ENCODE data around the gene MSH5. TPM values are rescaled to one million over a fixed set of nuclear protein-coding genes. Genes with fewer than 3 reads are reported as not detected.

Gene MSH5
- total RNA-seq, 1 experiment from 2014 or later = 58.4 TPM

DNA sequence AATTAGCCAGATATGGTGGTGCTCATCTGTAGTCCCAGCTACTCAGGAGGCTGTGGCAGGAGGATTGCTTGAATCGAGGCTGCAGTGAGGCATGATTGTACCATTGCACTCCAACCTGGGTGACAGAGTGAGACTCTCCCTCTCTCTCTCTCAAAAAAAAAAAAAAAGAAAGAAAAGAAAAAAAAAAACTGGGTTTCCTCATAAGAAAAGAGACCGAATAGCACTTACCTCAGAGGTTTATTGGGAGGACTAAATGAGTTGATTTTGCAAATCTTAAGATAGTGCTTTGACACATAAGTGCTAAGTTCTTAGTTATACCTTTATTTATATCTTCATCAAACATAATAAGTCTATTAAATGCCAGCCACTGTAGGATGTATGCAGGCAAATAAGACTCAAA is 31.1 kb downstream of the MSH5 start:
- no peaks in the 10 kb centered on the region for H3K36me3 ChIP-seq (ENCODE audit: insufficient read depth, low read length)
- H3K9me3 ChIP-seq (ENCODE audit: low read length) = no peaks in the 10 kb centered on the region
- H3K9me2 ChIP-seq (replicated peaks; ENCODE audit: insufficient read depth, low read length) = no peaks in the 10 kb centered on the region
- no peak overlapping the region for H2AFZ ChIP-seq (ENCODE audit: low read length)
- H3K79me2 ChIP-seq (ENCODE audit: low read length) = no peaks in the 10 kb centered on the region
- no peaks in the 10 kb centered on the region for H4K20me1 ChIP-seq (ENCODE audit: insufficient read depth, low read depth, low read length)
- H3K27ac ChIP-seq (ENCODE audit: low read length) = no peak overlapping the region
- no peaks in the 10 kb centered on the region for H3K4me1 ChIP-seq (ENCODE audit: low read length)
- no peak overlapping the region for H3K4me2 ChIP-seq (ENCODE audit: low read depth, low read length, poor library complexity, severe bottlenecking)
- H3K27me3 ChIP-seq (ENCODE audit: low read length) = no peaks in the 10 kb centered on the region
- H3K9ac ChIP-seq (ENCODE audit: low read length) = no peak overlapping the region
- no peak for DNase-seq
- H3K4me3 ChIP-seq (ENCODE audit: low read length) = no peak overlapping the region

DNA sequence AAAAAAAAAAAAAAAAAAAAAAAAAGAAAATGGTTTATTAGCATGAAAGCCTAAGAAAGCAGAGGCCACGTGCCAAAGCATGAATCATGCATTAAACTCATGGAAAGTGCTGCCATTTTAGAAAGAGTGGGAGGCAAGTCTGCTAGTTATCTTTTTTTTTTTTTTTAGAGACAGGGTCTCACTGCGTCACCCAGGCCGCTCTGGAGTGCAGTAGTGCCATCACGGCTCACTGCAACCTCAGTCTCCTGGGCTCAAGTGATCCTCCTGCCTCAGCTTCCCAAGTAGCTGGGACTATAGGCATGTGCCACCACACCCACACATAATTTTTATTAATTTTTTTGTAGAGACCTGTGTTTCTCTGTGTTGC is 32.2 kb downstream of the MSH5 start:
- Histone ChIP-seq H3K9ac (ENCODE audit: low read length) (no peak overlapping the region), H4K20me1 (ENCODE audit: insufficient read depth, low read depth, low read length) (no peaks in the 10 kb centered on the region), H3K27me3 (ENCODE audit: low read length) (no peaks in the 10 kb centered on the region), H2AFZ (ENCODE audit: low read length) (no peak overlapping the region), H3K9me2 (replicated peaks; ENCODE audit: insufficient read depth, low read length) (no peaks in the 10 kb centered on the region), H3K4me3 (ENCODE audit: low read length) (no peak overlapping the region), H3K4me1 (ENCODE audit: low read length) (peaks cover 3% of the 10 kb centered on the region), H3K9me3 (ENCODE audit: low read length) (no peaks in the 10 kb centered on the region), H3K79me2 (ENCODE audit: low read length) (no peaks in the 10 kb centered on the region), H3K4me2 (ENCODE audit: low read depth, low read length, poor library complexity, severe bottlenecking) (no peak overlapping the region), H3K27ac (ENCODE audit: low read length) (no peak overlapping the region), H3K36me3 (ENCODE audit: insufficient read depth, low read length) (no peaks in the 10 kb centered on the region)
- DNase-seq = no peak

DNA sequence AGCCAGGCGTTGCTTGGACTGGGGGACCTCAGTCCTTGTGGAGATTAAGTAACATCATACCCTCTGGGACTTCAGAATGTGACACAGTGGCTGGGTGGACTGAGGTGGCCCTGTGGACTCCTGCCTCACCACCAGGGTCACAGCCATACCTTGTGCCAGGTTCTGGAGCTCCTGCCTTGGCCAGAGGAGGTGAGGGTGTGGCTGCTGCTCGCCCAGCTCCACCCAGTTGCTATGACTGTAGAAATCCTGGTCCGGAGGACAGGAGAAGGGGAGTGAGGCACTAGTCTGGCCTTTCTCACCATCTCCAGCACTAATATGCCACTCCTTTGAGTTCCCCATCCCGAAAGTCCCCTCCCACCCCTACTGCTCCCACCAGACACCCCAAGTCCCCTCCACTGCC is 35.4 kb downstream of the MSH5 start:
- H3K27me3 ChIP-seq (ENCODE audit: low read length) = no peaks in the 10 kb centered on the region
- DNase-seq = no peak
- no peak overlapping the region for H3K4me3 ChIP-seq (ENCODE audit: low read length)
- H3K4me2 ChIP-seq (ENCODE audit: low read depth, low read length, poor library complexity, severe bottlenecking) = no peak overlapping the region
- H4K20me1 ChIP-seq (ENCODE audit: insufficient read depth, low read depth, low read length) = no peaks in the 10 kb centered on the region
- no peaks in the 10 kb centered on the region for H3K9me2 ChIP-seq (replicated peaks; ENCODE audit: insufficient read depth, low read length)
- H3K4me1 ChIP-seq (ENCODE audit: low read length) = peaks cover 14% of the 10 kb centered on the region
- no peak overlapping the region for H3K27ac ChIP-seq (ENCODE audit: low read length)
- H3K9me3 ChIP-seq (ENCODE audit: low read length) = no peaks in the 10 kb centered on the region
- H3K79me2 ChIP-seq (ENCODE audit: low read length) = no peaks in the 10 kb centered on the region
- no peak overlapping the region for H2AFZ ChIP-seq (ENCODE audit: low read length)
- H3K36me3 ChIP-seq (ENCODE audit: insufficient read depth, low read length) = no peaks in the 10 kb centered on the region
- H3K9ac ChIP-seq (ENCODE audit: low read length) = no peak overlapping the region

DNA sequence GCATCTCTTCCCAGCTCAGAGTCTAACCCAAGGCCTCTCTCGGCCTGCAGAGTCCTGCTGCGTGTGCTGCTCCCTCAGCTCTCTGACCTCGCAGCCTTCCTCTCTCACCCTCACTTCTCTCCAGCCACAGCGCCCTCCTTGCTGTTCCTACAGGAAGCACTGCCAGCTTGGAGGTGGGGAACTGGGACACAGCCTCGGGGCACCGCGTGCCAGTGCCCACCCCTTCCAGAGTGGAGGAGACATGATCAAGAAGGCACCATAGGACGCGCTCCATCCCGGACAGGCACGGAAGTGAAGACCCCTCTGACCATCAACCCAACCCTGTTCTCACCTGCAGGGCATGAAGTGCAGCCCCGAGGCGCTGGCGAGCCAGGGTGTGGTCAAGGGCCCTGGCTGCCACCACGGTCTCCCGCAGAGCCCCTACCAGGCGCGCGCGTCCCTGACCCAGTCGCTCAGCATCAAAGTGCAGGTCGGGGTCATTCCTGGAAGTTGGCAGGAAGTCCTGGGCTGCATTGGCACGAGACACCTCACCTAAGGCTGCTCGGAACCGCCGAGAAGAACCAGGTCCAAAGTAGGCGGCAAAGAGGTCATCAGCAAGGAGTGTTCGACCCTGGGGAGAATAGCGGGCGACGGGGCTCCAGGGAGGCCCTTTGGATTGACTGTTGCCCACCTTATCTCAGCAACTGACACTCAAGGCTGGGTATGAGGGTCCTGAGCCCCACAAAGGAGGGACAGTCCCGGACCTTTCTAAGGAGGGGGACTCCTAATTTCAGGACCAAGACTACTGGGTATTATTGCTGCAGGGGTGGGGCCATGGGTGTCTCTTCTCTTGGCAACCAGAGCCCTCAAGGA is 36.1 kb downstream of the MSH5 start:
- Histone ChIP-seq H2AFZ (ENCODE audit: low read length) (no peak overlapping the region), H3K4me2 (ENCODE audit: low read depth, low read length, poor library complexity, severe bottlenecking) (no peak overlapping the region), H3K4me1 (ENCODE audit: low read length) (peaks cover 14% of the 10 kb centered on the region), H3K36me3 (ENCODE audit: insufficient read depth, low read length) (no peaks in the 10 kb centered on the region), H3K27me3 (ENCODE audit: low read length) (no peaks in the 10 kb centered on the region), H3K9me3 (ENCODE audit: low read length) (no peaks in the 10 kb centered on the region), H3K9ac (ENCODE audit: low read length) (no peak overlapping the region), H3K27ac (ENCODE audit: low read length) (no peak overlapping the region), H3K4me3 (ENCODE audit: low read length) (no peak overlapping the region), H4K20me1 (ENCODE audit: insufficient read depth, low read depth, low read length) (no peaks in the 10 kb centered on the region), H3K9me2 (replicated peaks; ENCODE audit: insufficient read depth, low read length) (no peaks in the 10 kb centered on the region), H3K79me2 (ENCODE audit: low read length) (no peaks in the 10 kb centered on the region)
- no peak for DNase-seq

DNA sequence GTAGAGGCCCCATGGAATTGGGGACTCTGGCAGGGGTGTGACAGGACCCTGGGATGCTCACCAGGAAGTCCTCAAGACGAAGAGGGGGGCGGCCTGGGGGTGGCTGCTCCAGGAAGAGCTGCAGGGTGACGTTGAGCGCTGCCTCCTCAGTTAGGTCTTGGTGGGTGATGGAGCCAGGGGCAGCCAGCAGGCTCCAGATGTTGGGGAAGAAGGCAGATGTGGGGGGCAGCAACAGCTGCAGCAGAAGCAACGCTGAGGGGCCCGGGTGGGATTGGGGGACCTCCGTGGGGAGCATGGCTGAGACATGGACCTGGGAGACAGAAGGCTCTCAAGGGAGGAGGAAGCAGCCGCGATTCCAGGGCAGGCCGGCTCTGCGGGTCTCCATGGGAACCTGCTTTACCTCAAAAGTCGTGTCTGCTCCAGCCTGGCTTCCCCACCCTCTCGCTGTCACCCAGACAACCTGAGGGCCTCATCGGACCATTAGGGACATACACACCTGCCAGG is 36.7 kb downstream of the MSH5 start:
- DNase-seq = no peak
- H3K27ac ChIP-seq (ENCODE audit: low read length) = no peak overlapping the region
- no peak overlapping the region for H3K9ac ChIP-seq (ENCODE audit: low read length)
- H3K4me1 ChIP-seq (ENCODE audit: low read length) = peaks cover 14% of the 10 kb centered on the region
- no peak overlapping the region for H2AFZ ChIP-seq (ENCODE audit: low read length)
- no peaks in the 10 kb centered on the region for H3K79me2 ChIP-seq (ENCODE audit: low read length)
- no peak overlapping the region for H3K4me3 ChIP-seq (ENCODE audit: low read length)
- no peaks in the 10 kb centered on the region for H3K9me2 ChIP-seq (replicated peaks; ENCODE audit: insufficient read depth, low read length)
- H3K9me3 ChIP-seq (ENCODE audit: low read length) = no peaks in the 10 kb centered on the region
- H3K36me3 ChIP-seq (ENCODE audit: insufficient read depth, low read length) = no peaks in the 10 kb centered on the region
- no peak overlapping the region for H3K4me2 ChIP-seq (ENCODE audit: low read depth, low read length, poor library complexity, severe bottlenecking)
- H3K27me3 ChIP-seq (ENCODE audit: low read length) = no peaks in the 10 kb centered on the region
- no peaks in the 10 kb centered on the region for H4K20me1 ChIP-seq (ENCODE audit: insufficient read depth, low read depth, low read length)

DNA sequence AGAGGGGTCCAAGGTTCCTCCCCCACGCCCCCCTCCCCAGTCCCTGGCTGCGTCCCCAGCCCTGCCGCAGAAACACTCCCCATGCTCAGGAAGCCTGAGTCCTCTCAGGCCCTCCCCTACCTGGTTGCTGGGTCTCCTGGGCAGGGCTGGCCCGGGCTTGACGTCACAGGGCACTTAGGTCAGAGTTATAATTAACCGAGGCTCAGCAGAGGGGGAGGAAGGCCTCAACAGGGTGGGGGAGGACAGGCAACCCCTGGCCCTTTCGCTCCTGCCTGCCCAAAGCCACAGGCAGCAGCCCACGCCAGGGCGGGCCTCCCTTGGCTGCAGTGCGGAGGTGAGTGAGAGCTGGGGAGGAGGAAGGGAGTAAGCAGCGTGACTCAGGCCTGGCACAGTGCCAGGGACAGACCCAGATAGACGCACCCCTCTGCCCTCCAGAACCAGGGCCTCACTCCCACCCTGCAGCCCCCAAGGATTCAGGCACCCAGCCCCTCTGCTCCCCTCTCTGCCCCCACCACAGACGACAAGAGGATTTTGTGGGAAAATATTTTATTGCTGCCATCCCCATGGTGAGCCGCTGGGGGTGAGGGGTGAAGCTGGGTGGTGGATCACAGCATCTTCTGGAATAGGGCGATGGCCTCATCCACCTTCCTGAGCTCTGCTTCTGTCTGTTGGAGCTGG is 37.3 kb downstream of the MSH5 start, which contains the start of gene VWA7:
VWA7 (minus strand) TSS at position 340 of the 678 bp plus-strand sequence. CDS start 549 bp downstream, outside the sequence.
- H3K27me3 ChIP-seq (ENCODE audit: low read length) = no peaks in the 10 kb centered on the region
- no peak within 1 kb of the TSS for H3K27ac ChIP-seq (ENCODE audit: low read length)
- H3K4me3 ChIP-seq (ENCODE audit: low read length) = no peak within 1 kb of the TSS
- no peak within 1 kb of the TSS for H3K9ac ChIP-seq (ENCODE audit: low read length)
- H2AFZ ChIP-seq (ENCODE audit: low read length) = no peak within 1 kb of the TSS
- no peaks in the 10 kb centered on the region for H3K9me2 ChIP-seq (replicated peaks; ENCODE audit: insufficient read depth, low read length)
- no peak within 1 kb of the TSS for H3K4me2 ChIP-seq (ENCODE audit: low read depth, low read length, poor library complexity, severe bottlenecking)
- H3K79me2 ChIP-seq (ENCODE audit: low read length) = no peaks in the 10 kb centered on the region
- peak; percentile 76 for DNase-seq
- peaks cover 4% of the 10 kb centered on the region; the same call in 1 of the 2 replicates for H3K36me3 ChIP-seq (ENCODE audit: insufficient read depth, low read length)
- H4K20me1 ChIP-seq (ENCODE audit: insufficient read depth, low read depth, low read length) = no peaks in the 10 kb centered on the region
- peaks cover 14% of the 10 kb centered on the region for H3K4me1 ChIP-seq (ENCODE audit: low read length)
- no peaks in the 10 kb centered on the region for H3K9me3 ChIP-seq (ENCODE audit: low read length)

DNA sequence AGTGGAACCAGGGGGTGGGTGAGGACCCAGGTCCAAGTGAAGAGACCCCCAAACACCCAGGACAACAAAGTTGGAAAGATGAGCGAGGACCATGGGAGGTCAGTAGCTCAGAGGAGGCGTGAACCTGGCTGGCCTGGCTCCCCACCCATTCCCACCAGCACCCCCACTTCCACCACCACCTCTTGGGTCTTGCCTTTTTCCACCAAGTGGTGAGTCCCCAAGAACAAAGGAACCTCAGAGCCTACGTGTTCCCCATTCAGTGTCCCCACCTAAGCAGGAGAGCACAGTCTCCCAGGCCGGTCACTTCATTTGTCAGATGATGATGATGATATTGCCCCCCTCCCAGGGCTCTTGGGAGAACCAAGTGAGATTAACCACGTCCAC is 37.9 kb downstream of the MSH5 start:
- DNase-seq = no peak
- H2AFZ ChIP-seq (ENCODE audit: low read length) = no peak overlapping the region
- H3K9me3 ChIP-seq (ENCODE audit: low read length) = no peaks in the 10 kb centered on the region
- no peaks in the 10 kb centered on the region for H3K9me2 ChIP-seq (replicated peaks; ENCODE audit: insufficient read depth, low read length)
- no peaks in the 10 kb centered on the region for H4K20me1 ChIP-seq (ENCODE audit: insufficient read depth, low read depth, low read length)
- H3K27me3 ChIP-seq (ENCODE audit: low read length) = no peaks in the 10 kb centered on the region
- no peak overlapping the region for H3K9ac ChIP-seq (ENCODE audit: low read length)
- peaks cover 14% of the 10 kb centered on the region for H3K4me1 ChIP-seq (ENCODE audit: low read length)
- no peaks in the 10 kb centered on the region for H3K79me2 ChIP-seq (ENCODE audit: low read length)
- H3K4me3 ChIP-seq (ENCODE audit: low read length) = no peak overlapping the region
- no peak overlapping the region for H3K4me2 ChIP-seq (ENCODE audit: low read depth, low read length, poor library complexity, severe bottlenecking)
- peaks cover 5% of the 10 kb centered on the region; the same call in 1 of the 2 replicates for H3K36me3 ChIP-seq (ENCODE audit: insufficient read depth, low read length)
- H3K27ac ChIP-seq (ENCODE audit: low read length) = no peak overlapping the region

DNA sequence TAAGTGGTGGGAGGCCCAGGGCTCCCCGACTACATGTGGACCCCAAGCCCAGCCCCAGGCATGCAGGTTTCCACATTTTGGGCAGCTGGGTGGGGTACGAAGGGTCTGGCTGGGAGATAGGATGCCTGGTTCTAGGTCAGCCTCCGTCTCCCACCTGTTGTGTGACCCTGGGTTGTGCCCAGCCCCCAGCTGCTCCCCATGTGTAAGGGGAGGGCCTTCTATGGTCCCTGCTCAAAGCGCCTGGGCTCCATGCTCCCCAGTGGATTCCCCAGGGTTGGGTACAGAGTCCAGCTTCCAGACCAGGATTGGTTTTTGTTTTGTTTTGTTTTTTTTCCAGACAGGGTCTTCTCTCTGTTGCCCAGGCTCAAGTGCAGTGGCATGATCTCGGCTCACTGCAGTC is 38.4 kb downstream of the MSH5 start:
- no peaks in the 10 kb centered on the region for H3K9me3 ChIP-seq (ENCODE audit: low read length)
- no peaks in the 10 kb centered on the region for H4K20me1 ChIP-seq (ENCODE audit: insufficient read depth, low read depth, low read length)
- no peak overlapping the region for H3K9ac ChIP-seq (ENCODE audit: low read length)
- H3K4me2 ChIP-seq (ENCODE audit: low read depth, low read length, poor library complexity, severe bottlenecking) = no peak overlapping the region
- no peak overlapping the region for H3K4me3 ChIP-seq (ENCODE audit: low read length)
- H3K4me1 ChIP-seq (ENCODE audit: low read length) = peaks cover 14% of the 10 kb centered on the region
- no peaks in the 10 kb centered on the region for H3K27me3 ChIP-seq (ENCODE audit: low read length)
- no peaks in the 10 kb centered on the region for H3K79me2 ChIP-seq (ENCODE audit: low read length)
- no peak for DNase-seq
- no peak overlapping the region for H3K27ac ChIP-seq (ENCODE audit: low read length)
- H3K36me3 ChIP-seq (ENCODE audit: insufficient read depth, low read length) = peaks cover 9% of the 10 kb centered on the region; the same call in 1 of the 2 replicates
- no peaks in the 10 kb centered on the region for H3K9me2 ChIP-seq (replicated peaks; ENCODE audit: insufficient read depth, low read length)
- H2AFZ ChIP-seq (ENCODE audit: low read length) = no peak overlapping the region
